AG04449 (cell line): Measurements from ENCODE around the gene PARD3B.

Experiments used
- CTCF ChIA-PET: fragments of 350-600 bp; formaldehyde crosslinking; extraction: SDS; loops from one replicate; lab custom pipeline; 2021; ENCODE audit warnings: antibody characterized with exemption; lab: Yijun Ruan, JAX
- POLR2A ChIA-PET: fragments of 400-600, 350-600 bp; formaldehyde crosslinking; extraction: SDS; loops from one replicate; lab custom pipeline; 2020; ENCODE audit warnings: antibody characterized with exemption, inconsistent platforms; lab: Yijun Ruan, JAX
- DNase-seq: peaks from one replicate; pipeline ENCODE4 v3.0.0-alpha.2; 2010; ENCODE audit warnings: low read depth, low spot score
- H3K4me3 ChIP-seq: 2 replicates; pipeline ENCODE4 v1.5.1; 2011; ENCODE audit warnings: low read depth, mild to moderate bottlenecking, control low read depth, low read length
- TF ChIP-seq, protein P1 (sequence below): IDR thresholded peaks from one replicate; pipeline ENCODE4 v1.5.1; 2011; ENCODE audit warnings: mild to moderate bottlenecking, moderate library complexity, low read length, control low read depth, inconsistent platforms; ENCODE audit not compliant: insufficient read depth; ENCODE audit errors: missing control alignments

PARD3B gene

DNA sequence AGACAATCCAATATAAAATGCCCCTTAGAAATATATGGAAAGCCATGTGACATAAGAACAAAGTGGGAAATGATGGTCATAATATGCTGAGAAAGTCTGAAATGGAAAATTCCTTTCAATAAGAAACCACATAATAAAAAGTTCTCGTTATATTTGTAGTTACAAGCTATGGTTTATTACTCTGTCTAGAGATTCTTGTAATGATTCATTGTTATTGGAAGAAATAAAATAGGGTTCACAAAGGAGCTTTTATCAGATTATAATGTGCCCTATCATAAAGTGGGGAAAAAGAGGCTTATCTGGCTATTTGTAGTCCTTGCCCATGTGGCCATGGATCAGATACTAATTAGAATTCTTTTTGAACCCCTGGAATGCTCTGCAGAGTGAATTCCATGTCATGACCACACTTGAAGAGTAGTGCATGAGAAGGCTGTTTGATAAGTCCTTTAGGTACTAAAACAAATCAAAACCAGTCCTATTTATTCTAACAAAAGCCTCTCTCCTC lies 716.3 kb downstream of the PARD3B start:
- DNase-seq = peak; percentile 28
- CTCF ChIA-PET = no interaction called here
- no peak overlapping the region for H3K4me3 ChIP-seq
- POLR2A ChIA-PET = no interaction called here
- TF ChIP-seq, protein P1, sequence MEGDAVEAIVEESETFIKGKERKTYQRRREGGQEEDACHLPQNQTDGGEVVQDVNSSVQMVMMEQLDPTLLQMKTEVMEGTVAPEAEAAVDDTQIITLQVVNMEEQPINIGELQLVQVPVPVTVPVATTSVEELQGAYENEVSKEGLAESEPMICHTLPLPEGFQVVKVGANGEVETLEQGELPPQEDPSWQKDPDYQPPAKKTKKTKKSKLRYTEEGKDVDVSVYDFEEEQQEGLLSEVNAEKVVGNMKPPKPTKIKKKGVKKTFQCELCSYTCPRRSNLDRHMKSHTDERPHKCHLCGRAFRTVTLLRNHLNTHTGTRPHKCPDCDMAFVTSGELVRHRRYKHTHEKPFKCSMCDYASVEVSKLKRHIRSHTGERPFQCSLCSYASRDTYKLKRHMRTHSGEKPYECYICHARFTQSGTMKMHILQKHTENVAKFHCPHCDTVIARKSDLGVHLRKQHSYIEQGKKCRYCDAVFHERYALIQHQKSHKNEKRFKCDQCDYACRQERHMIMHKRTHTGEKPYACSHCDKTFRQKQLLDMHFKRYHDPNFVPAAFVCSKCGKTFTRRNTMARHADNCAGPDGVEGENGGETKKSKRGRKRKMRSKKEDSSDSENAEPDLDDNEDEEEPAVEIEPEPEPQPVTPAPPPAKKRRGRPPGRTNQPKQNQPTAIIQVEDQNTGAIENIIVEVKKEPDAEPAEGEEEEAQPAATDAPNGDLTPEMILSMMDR = no peak

DNA sequence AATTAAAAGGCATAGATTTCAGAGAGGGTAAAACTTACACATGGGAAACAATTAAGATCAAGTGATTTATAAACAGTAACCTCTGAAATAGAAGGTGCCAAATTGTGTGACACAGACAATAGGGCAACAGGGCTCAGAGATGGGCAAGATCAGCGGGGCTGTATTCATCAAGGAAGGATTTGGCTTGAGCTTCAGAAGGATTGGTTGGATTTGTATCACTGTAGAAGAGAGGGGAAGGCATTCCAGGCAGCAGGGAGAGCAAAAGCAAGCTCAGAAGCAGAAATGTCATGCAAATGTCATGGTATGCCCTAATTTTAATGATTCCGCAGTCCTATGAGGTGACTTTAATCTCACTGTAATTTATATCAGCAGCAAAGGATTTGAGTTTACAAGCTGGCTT lies 722.0 kb downstream of the PARD3B start:
- ChIA-PET CTCF (no interaction called here), POLR2A (no interaction called here)
- TF ChIP-seq, protein P1 = no peak
- DNase-seq = no peak
- no peak overlapping the region for H3K4me3 ChIP-seq

DNA sequence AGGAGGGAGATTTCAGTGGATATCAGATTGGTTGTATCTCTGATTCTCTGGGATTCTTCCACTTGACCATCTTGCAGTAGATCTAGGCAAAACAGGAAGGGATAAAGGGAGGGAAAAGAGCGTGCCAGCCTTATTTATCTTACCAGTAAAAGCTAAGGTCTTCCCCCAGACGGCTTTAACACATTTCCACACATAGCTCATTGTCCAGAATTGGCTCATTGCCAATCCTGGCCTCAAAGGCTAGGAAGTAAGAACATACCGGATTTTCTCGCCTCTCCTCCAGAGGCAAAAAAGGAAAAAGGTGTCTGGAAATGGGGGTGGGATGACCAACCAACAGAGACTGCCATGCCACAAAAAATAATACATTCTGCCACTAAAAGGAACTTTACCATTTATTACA lies 725.4 kb downstream of the PARD3B start:
- ChIA-PET POLR2A (no interaction called here), CTCF (no interaction called here)
- no peak overlapping the region for H3K4me3 ChIP-seq
- TF ChIP-seq, protein P1 = no peak
- no peak for DNase-seq

DNA sequence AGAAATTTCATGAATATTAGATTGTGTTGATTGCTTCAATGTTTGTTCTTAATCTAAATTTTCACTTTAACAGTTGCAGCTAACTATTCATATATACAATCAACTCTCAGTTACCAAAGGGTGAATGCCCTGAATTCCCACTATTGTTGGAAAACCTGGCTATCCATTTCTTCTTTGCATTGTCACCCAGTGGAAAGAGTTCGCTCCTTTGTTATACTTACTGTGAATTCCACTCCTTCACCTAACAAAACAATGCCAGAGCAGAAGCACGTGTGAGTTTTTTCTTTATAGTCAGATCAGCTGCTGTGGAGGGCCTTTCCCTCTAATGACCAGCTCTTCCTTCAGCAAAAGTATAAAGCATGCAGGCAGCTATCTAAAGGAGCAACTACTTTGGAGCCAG lies 727.9 kb downstream of the PARD3B start:
- TF ChIP-seq, protein P1 = no peak
- ChIA-PET POLR2A (no interaction called here), CTCF (interaction anchor here (0.9 kb wide), 1 partner anchor 405 kb away, joined by 3 read pairs; no protein-coding TSS in a partner anchor)
- H3K4me3 ChIP-seq = no peak overlapping the region
- DNase-seq = no peak

DNA sequence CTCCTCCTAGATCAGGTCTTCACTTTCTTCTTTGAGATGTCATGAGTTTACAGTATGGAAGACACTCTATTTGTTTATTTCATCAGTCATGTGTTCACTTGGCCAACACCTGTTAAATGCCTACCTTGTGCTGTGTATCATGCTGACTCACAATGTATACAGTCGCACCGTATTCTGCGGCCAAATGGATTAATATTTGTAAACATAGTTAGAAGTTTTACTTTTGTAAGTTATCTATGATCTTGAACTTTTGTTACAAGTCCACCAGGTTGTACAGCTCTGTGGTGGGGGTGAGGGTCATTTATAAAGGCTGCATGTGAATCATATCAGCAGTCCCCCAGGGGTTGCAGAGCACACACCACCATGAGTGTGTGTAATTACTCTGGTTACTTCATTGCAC lies 728.4 kb downstream of the PARD3B start:
- CTCF ChIA-PET = interaction anchor here (0.9 kb wide), 1 partner anchor 405 kb away, joined by 3 read pairs; no protein-coding TSS in a partner anchor
- POLR2A ChIA-PET = no interaction called here
- H3K4me3 ChIP-seq = no peak overlapping the region
- no peak for DNase-seq
- TF ChIP-seq, protein P1 = no peak

DNA sequence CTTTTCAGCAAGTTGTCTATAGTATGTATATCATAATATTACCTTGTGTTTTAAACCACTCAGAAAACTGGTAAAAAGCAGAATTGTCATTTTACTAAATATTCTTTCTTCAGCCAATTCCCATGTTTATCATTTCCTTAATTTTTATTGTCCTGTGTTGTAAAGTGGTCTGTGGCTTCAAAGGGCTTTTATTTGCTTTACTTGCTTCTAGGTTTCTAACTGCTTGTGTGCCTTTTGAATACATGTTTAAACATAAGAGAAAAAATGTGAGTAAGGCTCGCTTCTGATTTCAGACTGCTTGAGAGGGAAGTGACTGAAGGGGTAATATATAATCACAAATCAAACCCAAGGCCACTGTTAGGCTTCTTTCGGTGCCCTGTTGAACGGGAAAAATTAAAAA lies 729.5 kb downstream of the PARD3B start:
- TF ChIP-seq, protein P1 = no peak
- ChIA-PET POLR2A (no interaction called here), CTCF (no interaction called here)
- no peak overlapping the region for H3K4me3 ChIP-seq
- DNase-seq = no peak
